ENCODE measurements around the gene OTOR.

The OTOR gene

GRCh38 chr20:16749573-16749972, 1.4 kb downstream of the OTOR start:
- DNase-seq (ENCODE audit: low read depth): no peak

GRCh38 chr20:16752082-16752481, 3.9 kb downstream of the OTOR start:
- DNase-seq (ENCODE audit: low read depth): no peak

DNA sequence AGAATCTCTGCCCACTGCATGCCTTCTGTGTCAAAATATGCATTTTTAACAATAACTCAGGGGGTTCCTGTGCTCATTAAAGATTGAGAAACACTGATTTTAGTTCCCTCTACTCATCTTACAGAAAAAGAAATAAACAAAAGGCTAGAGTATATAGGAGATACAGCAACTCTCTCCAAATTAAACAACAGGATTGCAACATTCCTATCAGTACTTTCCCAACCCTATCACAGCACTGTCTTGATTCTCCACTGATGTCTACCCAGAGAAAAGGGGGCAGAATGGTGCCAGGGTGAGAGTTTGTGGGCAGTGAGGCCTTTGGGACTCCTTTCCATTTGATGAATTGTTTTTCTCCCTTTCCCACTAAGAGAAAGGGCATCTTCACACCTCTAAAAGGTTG, 4.7 kb downstream of the OTOR start:
- DNase-seq (ENCODE audit: low read depth): no peak

GRCh38 chr20:16758454-16759180, 10.5 kb downstream of the OTOR start:
- no peak for DNase-seq (ENCODE audit: low read depth)

- DNase-seq (ENCODE audit: low read depth): no peak
Measured at GRCh38 chr20:16759181-16759563, 11.0 kb downstream of the OTOR start.

DNA sequence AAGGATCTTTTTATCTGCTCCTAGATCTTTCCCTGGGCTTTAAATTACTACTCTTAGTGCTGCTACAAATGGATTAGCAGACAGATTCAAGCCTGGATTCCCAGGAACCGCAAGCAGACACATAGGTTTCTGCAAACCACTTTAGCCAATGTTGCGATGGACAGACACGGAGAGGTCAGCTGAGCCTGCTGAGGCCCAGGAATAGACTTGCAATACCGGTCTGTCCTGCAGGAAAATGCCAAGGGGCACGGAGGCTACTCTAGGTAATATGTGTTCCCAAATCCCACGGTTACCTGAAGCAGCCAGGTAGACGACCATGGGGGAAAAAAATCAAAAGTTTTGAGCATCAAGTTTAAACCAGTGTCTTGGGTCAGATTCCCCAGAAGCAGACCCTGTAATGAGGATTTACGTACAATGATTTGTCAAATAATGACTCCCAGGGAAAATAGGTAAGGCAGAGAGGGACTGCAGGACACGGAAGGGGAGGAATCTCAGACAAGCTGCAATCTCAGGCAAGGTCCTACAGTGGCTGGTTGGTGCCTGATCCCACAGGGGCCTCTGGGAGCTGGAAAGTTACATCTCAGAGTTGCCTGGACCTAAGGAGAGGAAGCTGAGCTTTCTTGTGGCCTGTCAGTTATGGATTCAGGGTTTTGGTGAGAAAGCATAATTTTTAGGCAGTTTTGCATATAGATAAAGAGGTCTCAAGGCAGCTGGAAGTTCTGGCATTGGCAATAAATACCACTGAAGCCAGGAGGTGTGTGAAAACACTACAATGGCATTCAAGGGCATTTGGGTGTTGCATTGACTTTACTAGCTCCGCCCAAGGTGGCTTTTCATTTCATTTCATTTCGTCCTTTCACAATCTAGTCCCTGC, 12.5 kb downstream of the OTOR start:
- DNase-seq (ENCODE audit: low read depth): no peak

GRCh38 chr20:16761305-16761829, 13.2 kb downstream of the OTOR start:
- DNase-seq (ENCODE audit: low read depth): peak; percentile 0

- no peak for DNase-seq (ENCODE audit: low read depth)
Measured at GRCh38 chr20:16764560-16764959, 16.4 kb downstream of the OTOR start.

- DNase-seq (ENCODE audit: low read depth): no peak
Measured at GRCh38 chr20:16771213-16771612, 23.1 kb downstream of the OTOR start.

DNA sequence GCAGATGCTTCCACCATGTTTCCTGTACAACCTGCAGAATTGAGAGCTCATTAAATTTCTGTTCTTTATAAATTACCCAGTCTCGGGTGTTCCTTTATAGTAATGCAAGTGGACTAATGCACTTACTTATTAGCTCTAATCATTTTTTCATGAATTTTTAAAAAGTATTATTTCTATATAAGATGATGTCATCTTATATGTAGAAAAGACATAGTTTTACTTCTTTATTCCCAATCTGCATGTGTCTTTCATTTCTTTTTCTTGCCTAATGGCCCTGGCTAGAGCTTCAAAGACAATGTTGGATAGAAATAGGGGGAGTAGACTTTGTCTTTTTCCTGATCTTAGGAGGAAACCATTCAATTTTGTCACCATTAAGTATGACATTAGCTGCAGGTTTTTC, 27.8 kb downstream of the OTOR start:
- no peak for DNase-seq (ENCODE audit: low read depth)

DNA sequence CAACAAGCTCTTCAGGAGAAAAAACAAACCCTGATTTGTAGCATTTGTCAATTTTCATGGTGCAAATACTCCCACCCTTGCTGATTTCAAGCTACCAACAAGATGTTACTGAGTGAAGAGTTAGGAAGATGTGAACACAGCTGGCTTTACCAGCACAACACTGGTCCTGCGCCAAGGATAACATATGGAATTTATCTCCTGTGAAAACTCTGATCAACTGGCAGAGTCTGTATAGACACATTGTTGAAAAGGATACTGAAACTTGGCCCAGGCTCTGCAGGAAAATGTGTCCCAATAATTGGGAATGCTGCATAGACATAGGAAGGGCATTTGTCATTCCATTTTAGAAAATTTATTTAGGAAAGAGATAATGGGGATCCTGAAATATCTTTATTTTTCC, 29.0 kb downstream of the OTOR start:
- DNase-seq (ENCODE audit: low read depth): no peak

DNA sequence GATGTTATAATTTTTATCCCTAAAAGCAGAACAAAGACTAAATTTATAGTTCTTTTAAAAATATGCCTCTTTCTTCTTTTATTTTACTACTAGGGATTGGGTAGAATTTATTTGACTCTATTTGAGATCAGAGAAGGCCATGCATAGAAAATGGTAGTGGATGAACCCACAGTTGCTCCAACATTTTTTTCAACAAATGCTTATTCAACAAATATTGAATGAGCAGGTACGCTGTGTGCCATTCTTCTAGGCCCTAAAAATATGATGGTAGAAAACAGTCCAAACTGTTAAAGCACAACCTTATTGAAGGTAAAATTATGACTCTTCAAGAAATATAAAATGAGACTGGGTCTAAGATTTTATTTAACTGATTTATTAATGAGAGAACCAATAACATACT, 30.0 kb downstream of the OTOR start:
- no peak for DNase-seq (ENCODE audit: low read depth)

DNA sequence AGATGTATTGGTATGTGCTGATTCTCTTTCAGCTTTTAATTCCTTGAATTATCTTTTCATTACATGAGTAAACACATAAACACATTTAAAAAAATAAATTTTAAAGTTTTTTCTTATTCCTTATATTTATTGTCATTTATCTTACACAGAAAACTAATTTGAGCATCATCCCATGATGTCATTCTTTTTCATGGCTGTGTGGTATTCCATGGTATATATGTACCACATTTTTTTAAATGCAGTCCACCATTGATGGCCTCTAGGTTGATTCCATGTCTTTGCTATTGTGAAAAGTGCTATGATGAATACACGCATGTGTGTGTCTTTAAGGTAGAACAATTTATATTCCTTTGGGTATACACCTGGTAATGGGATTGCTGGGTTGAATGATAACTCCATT, 33.3 kb downstream of the OTOR start:
- DNase-seq (ENCODE audit: low read depth): no peak

DNA sequence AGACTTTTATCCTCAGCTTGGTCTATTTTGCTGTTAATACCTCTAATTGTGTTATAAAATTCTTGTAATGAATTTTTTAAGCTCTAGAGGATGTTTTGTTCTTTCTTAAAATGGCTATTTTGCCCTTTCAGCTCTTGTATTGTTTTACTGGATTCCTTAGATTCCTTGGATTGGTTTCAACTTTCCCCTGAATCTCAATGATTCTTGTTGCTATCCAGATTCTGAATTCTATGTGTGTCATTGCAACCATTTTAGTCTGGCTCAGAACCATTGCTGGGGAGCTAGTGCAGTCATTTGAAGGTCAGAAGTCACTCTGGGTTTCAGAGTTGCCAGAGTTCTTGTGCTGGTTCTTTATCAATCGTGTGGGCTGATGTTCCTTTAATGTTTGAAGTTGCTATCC, 37.1 kb downstream of the OTOR start:
- DNase-seq (ENCODE audit: low read depth): no peak

All from activated T-helper 9 cell treated with anti-CD3 and anti-CD28 coated beads, Interleukin-2, amount 50 U/mL, for 16 hours (primary cell).